Vagina (tissue), 2 donors: ENCODE measurements around the gene CLASP2. TPM values are rescaled to one million over a fixed set of nuclear protein-coding genes. Genes with fewer than 3 reads are reported as not detected.

Experiments used
- DNase-seq, 2 donors: peaks; one replicate each; pipeline ENCODE4 v3.0.0-alpha.2; 2017; ENCODE audit errors: extremely low spot score in 2 of 2
- H3K27ac ChIP-seq: fragments of 200-600 bp; sonication (generic); one replicate; pipeline ENCODE4 v1.5.1; 2019
- H3K27me3 ChIP-seq: fragments of 200-600 bp; sonication (generic); one replicate; pipeline ENCODE4 v1.5.1; 2019
- H3K36me3 ChIP-seq, 2 donors: fragments of 200-600 bp; sonication (generic); one replicate each; pipeline ENCODE4 v1.5.1; 2017 to 2019
- H3K4me1 ChIP-seq: fragments of 200-600 bp; sonication (generic); one replicate; pipeline ENCODE4 v1.5.1; 2019
- H3K4me3 ChIP-seq, 2 donors: fragments of 200-600 bp; sonication (generic); 1 replicate in 1 of 2; 2 replicates in 1 of 2; pipeline ENCODE4 v1.5.1; 2016 to 2019
- H3K9me3 ChIP-seq: fragments of 200-600 bp; sonication (generic); one replicate; pipeline ENCODE4 v1.5.1; 2019
- POLR2A ChIP-seq, 2 donors: fragments of 450-650 bp; IDR thresholded peaks; one replicate each; pipeline ENCODE4 v1.6.1; 2017; ENCODE audit warnings: antibody characterized with exemption in 2 of 2, mild to moderate bottlenecking in 2 of 2, moderate library complexity in 2 of 2
- POLR2AphosphoS5 ChIP-seq, 2 donors: sonication (generic); formaldehyde crosslinking; IDR thresholded peaks; one replicate each; pipeline ENCODE4 v1.9.0; 2017; ENCODE audit warnings: antibody characterized with exemption in 2 of 2, mild to moderate bottlenecking in 2 of 2, low read depth in 1 of 2; ENCODE audit not compliant: insufficient read depth in 1 of 2
- intact Hi-C: fragments of 100-400 bp; cut with DNase I; formaldehyde crosslinking; loops from one replicate; pipeline ENCODE4 v1.15.1; 2023
- total RNA-seq: library from RNA; depleted of rRNA; stranded (reverse); fragments of >200 nt; gene quantifications from one replicate; pipeline ENCODE4 v1.2.3, GENCODE V29; 2016
- TF ChIP-seq, protein P1 (sequence below), 3 experiments: fragments of 450-650 bp in 2 of 3; fragments of 200-600 bp in 1 of 3; sonication (generic) in 1 of 3; IDR thresholded peaks; one replicate each; pipeline ENCODE4 v1.5.1; 2017 to 2019; ENCODE audit warnings: antibody characterized with exemption in 3 of 3, mild to moderate bottlenecking in 2 of 3, moderate library complexity in 2 of 3

Gene CLASP2
- total RNA-seq, 1 donor from 2014 or later, result 69.5 TPM

DNA sequence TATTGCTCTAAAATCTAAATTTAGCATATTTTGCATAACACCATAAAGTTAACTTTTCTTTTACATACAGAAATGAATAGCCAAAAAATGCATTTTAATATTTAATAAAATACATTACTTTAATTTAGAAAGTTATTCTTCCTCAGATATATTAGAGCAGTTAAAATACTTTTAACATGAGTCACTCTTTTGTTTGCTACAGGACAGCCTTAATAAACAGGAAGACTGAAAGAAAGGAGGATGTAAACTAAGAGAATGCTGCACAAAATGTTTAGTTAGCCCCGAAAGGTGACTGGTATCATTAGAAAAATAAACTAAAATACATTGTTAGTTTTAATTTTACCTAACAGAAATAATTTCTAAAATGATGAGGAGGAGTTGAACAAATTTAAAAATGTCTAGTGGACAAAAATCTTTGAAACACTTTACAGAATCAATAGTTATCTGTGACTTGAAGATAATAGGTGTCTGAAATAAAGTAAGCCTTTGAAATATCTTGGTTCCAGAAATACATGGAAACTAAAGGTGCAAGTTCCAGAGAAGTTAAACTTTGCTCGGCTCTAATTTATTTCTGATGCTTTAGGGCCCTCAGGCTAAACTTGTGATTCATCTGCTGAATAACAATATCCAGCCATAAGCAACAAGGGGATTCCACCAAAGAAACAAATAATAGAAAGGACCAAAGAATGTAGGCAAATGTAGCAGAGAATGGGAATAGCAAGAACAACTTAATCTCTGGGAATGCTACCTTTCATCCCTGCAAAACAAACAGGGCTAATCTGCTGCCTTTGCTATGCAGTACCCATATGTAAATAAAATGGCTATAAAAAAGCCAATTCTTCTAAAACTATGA lies 139.5 kb downstream of the CLASP2 start:
- no peak for DNase-seq
- no peak for TF ChIP-seq POLR2AphosphoS5 (IDR thresholded peaks at IDR 0.05; ENCODE audit: insufficient read depth in 1 of 2, low read depth in 1 of 2)
- TF ChIP-seq, protein P1, sequence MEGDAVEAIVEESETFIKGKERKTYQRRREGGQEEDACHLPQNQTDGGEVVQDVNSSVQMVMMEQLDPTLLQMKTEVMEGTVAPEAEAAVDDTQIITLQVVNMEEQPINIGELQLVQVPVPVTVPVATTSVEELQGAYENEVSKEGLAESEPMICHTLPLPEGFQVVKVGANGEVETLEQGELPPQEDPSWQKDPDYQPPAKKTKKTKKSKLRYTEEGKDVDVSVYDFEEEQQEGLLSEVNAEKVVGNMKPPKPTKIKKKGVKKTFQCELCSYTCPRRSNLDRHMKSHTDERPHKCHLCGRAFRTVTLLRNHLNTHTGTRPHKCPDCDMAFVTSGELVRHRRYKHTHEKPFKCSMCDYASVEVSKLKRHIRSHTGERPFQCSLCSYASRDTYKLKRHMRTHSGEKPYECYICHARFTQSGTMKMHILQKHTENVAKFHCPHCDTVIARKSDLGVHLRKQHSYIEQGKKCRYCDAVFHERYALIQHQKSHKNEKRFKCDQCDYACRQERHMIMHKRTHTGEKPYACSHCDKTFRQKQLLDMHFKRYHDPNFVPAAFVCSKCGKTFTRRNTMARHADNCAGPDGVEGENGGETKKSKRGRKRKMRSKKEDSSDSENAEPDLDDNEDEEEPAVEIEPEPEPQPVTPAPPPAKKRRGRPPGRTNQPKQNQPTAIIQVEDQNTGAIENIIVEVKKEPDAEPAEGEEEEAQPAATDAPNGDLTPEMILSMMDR (IDR thresholded peaks at IDR 0.05), result no peak
- TF ChIP-seq POLR2A (IDR thresholded peaks at IDR 0.05), result no peak
- H3K4me3 ChIP-seq, result no peak overlapping the region
- no peaks in the 10 kb centered on the region for H3K27me3 ChIP-seq
- H3K36me3 ChIP-seq, result peaks cover 0 to 30% of the 10 kb centered on the region in 2 donors
- no peak overlapping the region for H3K27ac ChIP-seq
- intact Hi-C loops, result no loop called here
- no peaks in the 10 kb centered on the region for H3K9me3 ChIP-seq
- H3K4me1 ChIP-seq, result no peaks in the 10 kb centered on the region

DNA sequence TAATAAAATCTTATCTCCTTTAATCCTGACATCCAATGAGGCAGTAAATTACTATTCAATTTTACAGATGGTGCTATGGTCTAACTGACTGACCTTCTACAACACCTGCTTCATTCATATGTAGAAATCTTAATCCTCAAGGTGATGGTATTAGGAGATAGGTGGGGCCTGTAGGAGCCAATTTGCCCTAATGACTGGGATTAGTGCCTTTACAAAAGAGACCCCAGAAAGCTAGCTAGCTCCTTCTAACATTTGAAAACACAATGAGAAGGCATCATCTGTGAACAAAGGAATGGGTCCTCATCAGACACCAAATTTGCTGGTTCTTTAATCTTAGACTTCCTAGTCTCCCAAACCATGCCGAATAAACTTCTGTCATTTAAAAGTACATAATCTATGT lies 140.5 kb downstream of the CLASP2 start:
- Histone ChIP-seq H3K9me3 (no peaks in the 10 kb centered on the region), H3K4me1 (no peaks in the 10 kb centered on the region), H3K27ac (no peak overlapping the region), H3K36me3 (peaks cover 0 to 39% of the 10 kb centered on the region in 2 donors), H3K4me3 (no peak overlapping the region), H3K27me3 (no peaks in the 10 kb centered on the region)
- TF ChIP-seq, protein P1 (IDR thresholded peaks at IDR 0.05), result no peak
- TF ChIP-seq POLR2AphosphoS5 (IDR thresholded peaks at IDR 0.05; ENCODE audit: insufficient read depth in 1 of 2, low read depth in 1 of 2) (no peak), POLR2A (IDR thresholded peaks at IDR 0.05) (no peak)
- DNase-seq, result no peak
- intact Hi-C loops, result no loop called here

DNA sequence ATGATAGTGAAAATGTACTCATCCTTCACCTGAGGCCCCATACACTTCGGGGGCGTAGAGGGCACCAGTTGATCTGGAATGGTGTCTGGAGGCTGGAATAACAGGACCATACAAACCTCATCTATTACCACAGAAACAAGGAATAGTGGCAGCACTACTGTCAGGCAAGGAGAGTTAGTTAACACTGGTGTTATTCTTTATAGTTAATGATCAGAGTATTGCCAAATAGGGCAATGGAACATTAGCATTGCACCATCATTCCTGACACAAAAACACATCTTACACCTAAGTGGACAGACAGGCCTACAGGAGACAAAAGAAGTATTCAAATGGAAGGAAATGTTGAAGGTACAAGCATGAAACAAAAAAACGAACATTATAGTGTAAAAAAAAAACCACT lies 140.9 kb downstream of the CLASP2 start:
- TF ChIP-seq, protein P1 (IDR thresholded peaks at IDR 0.05), result no peak
- TF ChIP-seq POLR2AphosphoS5 (IDR thresholded peaks at IDR 0.05; ENCODE audit: insufficient read depth in 1 of 2, low read depth in 1 of 2), result no peak
- no peak for TF ChIP-seq POLR2A (IDR thresholded peaks at IDR 0.05)
- no peak for DNase-seq
- intact Hi-C loops, result no loop called here
- no peaks in the 10 kb centered on the region for H3K27me3 ChIP-seq
- H3K36me3 ChIP-seq, result peaks cover 0 to 39% of the 10 kb centered on the region in 2 donors
- no peak overlapping the region for H3K4me3 ChIP-seq
- H3K4me1 ChIP-seq, result no peaks in the 10 kb centered on the region
- no peak overlapping the region for H3K27ac ChIP-seq
- H3K9me3 ChIP-seq, result no peaks in the 10 kb centered on the region

DNA sequence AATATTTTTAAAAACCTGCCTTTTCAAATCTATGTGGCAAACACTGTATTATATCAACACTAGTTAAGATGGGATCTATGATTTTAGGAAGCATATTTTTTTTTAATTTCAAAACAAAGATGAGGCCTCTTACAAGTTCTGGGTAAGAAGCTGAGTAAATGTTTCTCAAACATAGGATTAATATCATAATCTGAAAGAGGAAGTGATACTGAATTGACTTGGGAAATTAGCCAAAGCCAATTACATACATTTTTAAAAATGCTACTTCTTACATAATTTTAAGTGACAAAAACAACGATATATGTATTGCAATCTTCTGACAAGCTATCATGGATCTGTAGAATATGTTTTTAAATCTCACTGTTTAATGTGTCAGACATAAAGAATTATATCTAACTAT lies 142.7 kb downstream of the CLASP2 start:
- DNase-seq, result no peak
- Histone ChIP-seq H3K4me1 (no peaks in the 10 kb centered on the region), H3K36me3 (peaks cover 0 to 39% of the 10 kb centered on the region in 2 donors), H3K9me3 (no peaks in the 10 kb centered on the region), H3K4me3 (no peak overlapping the region), H3K27ac (no peak overlapping the region), H3K27me3 (no peaks in the 10 kb centered on the region)
- intact Hi-C loops, result no loop called here
- TF ChIP-seq, protein P1 (IDR thresholded peaks at IDR 0.05), result no peak
- no peak for TF ChIP-seq POLR2AphosphoS5 (IDR thresholded peaks at IDR 0.05; ENCODE audit: insufficient read depth in 1 of 2, low read depth in 1 of 2)

DNA sequence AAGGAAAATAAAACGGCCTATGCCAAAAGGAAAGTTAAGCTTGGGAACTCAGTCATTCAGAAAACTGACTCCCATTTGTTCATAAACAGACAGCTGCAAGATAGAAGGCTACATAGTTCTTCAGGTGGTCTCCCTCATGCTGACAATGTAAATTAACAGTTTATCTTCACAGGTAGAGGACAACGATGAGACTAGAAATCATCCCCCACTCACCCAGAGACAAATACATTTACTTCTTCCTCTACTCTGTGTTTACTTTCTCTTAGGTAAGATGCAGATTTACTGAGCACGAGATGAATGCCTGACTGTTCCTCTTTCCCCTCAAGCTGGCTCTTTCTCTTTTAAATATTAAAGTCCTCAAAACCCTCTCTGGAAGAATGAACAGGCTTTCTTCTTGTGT lies 160.2 kb downstream of the CLASP2 start:
- H3K9me3 ChIP-seq, result no peaks in the 10 kb centered on the region
- no peaks in the 10 kb centered on the region for H3K4me1 ChIP-seq
- TF ChIP-seq POLR2AphosphoS5 (IDR thresholded peaks at IDR 0.05; ENCODE audit: insufficient read depth in 1 of 2, low read depth in 1 of 2) (no peak), POLR2A (IDR thresholded peaks at IDR 0.05) (no peak)
- TF ChIP-seq, protein P1 (IDR thresholded peaks at IDR 0.05), result no peak
- intact Hi-C loops, result no loop called here
- no peak overlapping the region for H3K4me3 ChIP-seq
- DNase-seq, result no peak
- peaks cover 0 to 5% of the 10 kb centered on the region in 2 donors for H3K36me3 ChIP-seq
- no peak overlapping the region for H3K27ac ChIP-seq
- no peaks in the 10 kb centered on the region for H3K27me3 ChIP-seq
